Liver (tissue), 3 donors: Measurements from ENCODE around the gene MARCHF10.

ENCODE experiments used
- CTCF ChIP-seq: fragments of 150-350 bp; IDR thresholded peaks from 2 replicates; pipeline ENCODE4 v1.5.1; 2017; ENCODE audit warnings: improper control_type of control experiment, low read depth, low read length; ENCODE audit not compliant: missing input control
- EGR1 ChIP-seq, 2 donors: IDR thresholded peaks; 2 replicates each; pipeline ENCODE4 v1.6.1; 2016 to 2018; ENCODE audit warnings: antibody characterized with exemption in 2 of 2, low read depth in 2 of 2
- FOXA1 ChIP-seq: IDR thresholded peaks from 2 replicates; pipeline ENCODE4 v1.6.1; 2016; ENCODE audit warnings: antibody characterized with exemption
- JUND ChIP-seq, 2 donors: IDR thresholded peaks; 2 replicates each; pipeline ENCODE4 v1.6.1; 2016; ENCODE audit warnings: antibody characterized with exemption in 2 of 2
- MAX ChIP-seq: IDR thresholded peaks from 2 replicates; pipeline ENCODE4 v1.6.1; 2016; ENCODE audit warnings: antibody characterized with exemption
- RAD21 ChIP-seq, 2 donors: IDR thresholded peaks; 2 replicates each; pipeline ENCODE4 v1.6.1; 2016; ENCODE audit warnings: antibody characterized with exemption in 2 of 2, mild to moderate bottlenecking in 2 of 2
- REST ChIP-seq: IDR thresholded peaks from 2 replicates; pipeline ENCODE4 v1.6.1; 2016; ENCODE audit warnings: antibody characterized with exemption, mild to moderate bottlenecking
- SP1 ChIP-seq: IDR thresholded peaks from 2 replicates; pipeline ENCODE4 v1.6.1; 2018; ENCODE audit warnings: antibody characterized with exemption, mild to moderate bottlenecking
- TAF1 ChIP-seq: conservative IDR thresholded peaks from 2 replicates; pipeline ENCODE4 v1.6.1; 2016; ENCODE audit warnings: antibody characterized with exemption, mild to moderate bottlenecking
- YY1 ChIP-seq: IDR thresholded peaks from 2 replicates; pipeline ENCODE4 v1.6.1; 2016; ENCODE audit warnings: antibody characterized with exemption, mild to moderate bottlenecking
- ZBTB33 ChIP-seq: IDR thresholded peaks from 2 replicates; pipeline ENCODE4 v1.6.1; 2016; ENCODE audit warnings: antibody characterized with exemption
- donor health status: healthy.
- donor health status: healthy.

GRCh38 chr17:62693616-62694409 lies 114.3 kb downstream of the MARCHF10 start:
- TF ChIP-seq CTCF (no peak), FOXA1 (no peak), MAX (no peak), TAF1 (no peak), REST (no peak), RAD21 (IDR thresholded peaks at IDR 0.05) (no peak), EGR1 (IDR thresholded peaks at IDR 0.05; ENCODE audit: low read depth in 2 of 2) (no peak), YY1 (no peak), ZBTB33 (no peak), SP1 (no peak), JUND (IDR thresholded peaks at IDR 0.05) (no peak)
